Glomerular endothelial cell (primary cell): ENCODE data around the gene C10orf90. TPM values are rescaled to one million over a fixed set of nuclear protein-coding genes. Genes with fewer than 3 reads are reported as not detected.
A peak's percentile ranks its signal among the peaks of the same experiment; 100 is the strongest.

Experiments
- DNase-seq: peaks from one replicate; pipeline ENCODE4 v3.0.0-alpha.2; 2011; ENCODE audit warnings: low read depth, low spot score; ENCODE audit errors: extremely low read depth
- total RNA-seq: library from RNA; depleted of rRNA; stranded (reverse); fragments of >200 nt; gene quantifications from 2 replicates; pipeline ENCODE4 v1.2.3, GENCODE V29; 2015

C10orf90 gene
- total RNA-seq, 1 donor from 2014 or later = not detected

DNA sequence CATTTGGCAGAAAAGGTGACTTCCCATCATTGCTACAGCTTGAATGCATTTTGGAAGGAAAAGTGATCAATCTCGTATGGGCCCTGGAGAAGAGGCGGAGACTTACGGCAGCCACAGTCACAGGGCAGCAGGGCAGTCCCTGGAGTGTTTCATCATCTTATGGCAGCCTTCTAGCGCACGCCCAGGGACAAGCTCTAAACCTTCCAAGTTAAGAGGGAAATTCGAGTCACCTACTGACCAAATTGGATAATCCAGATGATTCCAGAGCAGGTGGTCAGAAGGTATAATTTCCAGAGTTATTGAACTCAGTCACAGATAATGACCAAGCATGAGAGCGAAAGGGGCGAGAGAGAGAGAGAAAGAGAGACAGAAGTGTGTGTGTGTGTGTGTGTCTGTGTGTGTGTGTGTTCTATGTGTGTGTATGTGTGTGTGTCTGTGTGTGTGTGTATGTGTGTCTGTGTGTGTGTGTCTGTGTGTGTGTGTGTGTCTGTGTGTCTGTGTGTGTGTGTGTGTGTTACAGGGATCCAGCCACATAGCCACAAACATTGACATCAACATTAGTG lies 158.5 kb downstream of the C10orf90 start:
- DNase-seq = no peak

DNA sequence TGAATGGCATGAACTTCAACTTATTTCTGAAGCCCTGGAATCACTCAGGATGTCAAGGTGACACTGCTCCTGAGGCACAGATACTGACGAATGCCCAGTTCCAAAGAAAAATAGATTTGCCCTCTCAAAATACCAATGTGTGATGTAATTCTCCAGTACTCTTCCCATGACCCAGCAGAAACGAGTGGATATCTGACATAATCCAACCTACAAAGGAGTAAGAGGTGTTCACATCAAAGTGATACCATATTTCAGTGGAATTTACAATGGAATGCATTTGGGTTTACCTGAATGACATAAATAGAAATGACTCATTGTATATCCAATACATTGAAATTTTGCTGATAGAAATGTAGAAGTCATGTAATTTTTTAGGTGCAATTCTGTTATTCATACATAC lies 161.3 kb downstream of the C10orf90 start:
- no peak for DNase-seq

DNA sequence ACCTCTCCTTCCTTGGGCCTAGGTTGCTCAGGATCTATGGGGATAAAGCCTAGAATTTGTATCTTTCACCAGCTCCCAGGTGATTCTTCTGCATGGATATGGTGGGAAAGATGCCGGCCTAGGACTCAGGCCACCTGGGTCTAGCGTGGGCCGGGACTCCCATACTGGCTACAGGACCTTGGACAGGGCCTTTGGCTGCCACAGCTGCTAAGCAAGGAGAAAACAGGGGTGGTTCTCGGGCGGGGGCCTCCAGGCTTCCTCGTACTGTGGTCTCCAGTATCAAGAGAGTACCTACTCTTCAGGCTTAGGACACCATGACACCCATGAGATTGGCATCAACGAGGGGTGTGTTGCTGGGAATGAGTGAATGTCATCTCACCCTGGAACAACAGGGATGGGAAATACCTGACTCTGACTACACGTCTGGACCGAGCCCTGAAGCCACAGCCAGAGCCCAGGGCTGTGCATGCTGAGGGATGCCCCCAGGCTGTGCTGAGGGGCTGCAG lies 161.9 kb downstream of the C10orf90 start:
- no peak for DNase-seq

- no peak for DNase-seq
These were observed 165.8 kb downstream of the C10orf90 start for GRCh38 chr10:126504761-126505112.

DNA sequence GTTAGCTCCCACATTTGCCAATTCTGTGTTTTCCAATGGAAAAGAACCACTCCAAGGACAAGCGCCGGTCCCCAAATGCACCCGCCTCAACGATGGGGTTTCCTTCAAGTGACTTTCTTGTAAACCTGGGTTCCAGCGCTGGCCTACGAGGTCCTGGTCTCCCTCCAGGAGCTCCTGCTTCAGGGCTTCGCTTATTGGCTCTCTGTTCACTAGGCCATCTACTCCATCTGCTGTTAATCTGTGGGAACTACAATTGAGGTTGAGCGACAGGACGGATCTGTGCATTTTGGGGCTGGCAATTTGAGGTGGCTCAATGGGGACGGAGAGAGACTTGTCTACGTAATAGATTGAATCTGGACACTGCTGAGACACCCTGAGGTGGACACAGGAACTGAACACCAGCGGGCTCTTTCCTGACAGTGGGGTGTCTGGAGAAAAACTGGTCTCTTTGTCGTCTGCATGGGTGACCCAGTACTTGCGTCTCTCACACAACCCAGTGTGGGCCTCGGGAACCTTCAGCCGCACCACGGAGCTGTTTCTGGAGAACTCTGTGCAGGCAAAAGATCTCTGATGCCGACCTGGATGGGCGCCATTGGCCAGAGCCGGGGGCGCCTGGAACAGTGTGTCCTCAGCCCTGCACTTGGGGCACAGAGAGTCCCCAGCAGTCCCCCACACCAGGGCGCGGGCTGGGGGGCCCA lies 166.3 kb downstream of the C10orf90 start:
- DNase-seq = peak; percentile 16

DNA sequence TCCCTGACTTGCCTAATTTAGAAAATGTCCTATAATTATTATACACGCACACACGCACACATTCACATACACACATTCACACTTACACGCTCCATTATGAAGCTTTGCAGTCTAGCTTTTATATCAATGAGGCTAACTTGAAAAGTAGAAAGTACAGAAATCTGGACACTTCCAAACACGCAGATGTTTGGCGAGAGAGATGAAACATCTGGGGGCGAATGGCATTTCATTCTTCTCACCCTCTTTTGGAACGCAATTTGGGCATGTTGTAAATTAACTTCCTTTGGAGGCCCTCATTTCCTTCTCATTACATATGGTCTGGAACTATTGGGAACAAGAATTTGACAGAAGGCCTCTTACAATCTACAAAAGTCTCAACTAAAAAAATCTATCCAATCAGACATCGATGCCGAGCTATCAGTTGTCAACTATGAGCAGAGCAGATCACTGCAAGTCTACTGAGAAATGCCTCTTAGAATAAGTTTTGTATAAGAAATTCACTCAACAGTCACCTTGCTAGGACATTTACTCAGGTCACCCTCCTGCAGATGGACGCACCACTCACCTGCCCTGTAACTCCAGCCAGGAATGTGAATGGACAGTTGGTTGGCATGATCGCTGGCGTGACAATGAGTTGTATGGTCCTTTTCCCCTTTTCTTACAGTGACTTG lies 167.0 kb downstream of the C10orf90 start:
- DNase-seq = no peak

DNA sequence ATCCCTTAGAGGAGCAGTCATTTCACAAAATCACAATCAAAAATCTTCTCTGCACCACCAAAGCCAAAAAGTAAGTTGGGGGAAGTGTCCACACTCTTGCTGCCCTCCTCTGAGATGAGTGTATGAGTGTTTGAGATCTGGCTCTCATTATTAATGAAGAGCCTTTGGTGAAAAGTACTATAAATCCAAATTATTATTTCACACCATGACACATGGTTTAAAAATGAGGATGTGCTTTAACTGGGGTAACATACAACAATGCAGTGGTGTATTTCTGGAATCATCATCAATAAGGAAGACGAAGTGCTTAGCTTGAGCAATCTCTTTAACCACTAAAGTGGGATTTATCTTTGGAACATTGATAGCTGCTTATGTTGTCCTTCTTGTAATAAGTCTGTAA lies 168.1 kb downstream of the C10orf90 start:
- DNase-seq = no peak

- DNase-seq = no peak
These were observed 168.7 kb downstream of the C10orf90 start for GRCh38 chr10:126501828-126502227.

DNA sequence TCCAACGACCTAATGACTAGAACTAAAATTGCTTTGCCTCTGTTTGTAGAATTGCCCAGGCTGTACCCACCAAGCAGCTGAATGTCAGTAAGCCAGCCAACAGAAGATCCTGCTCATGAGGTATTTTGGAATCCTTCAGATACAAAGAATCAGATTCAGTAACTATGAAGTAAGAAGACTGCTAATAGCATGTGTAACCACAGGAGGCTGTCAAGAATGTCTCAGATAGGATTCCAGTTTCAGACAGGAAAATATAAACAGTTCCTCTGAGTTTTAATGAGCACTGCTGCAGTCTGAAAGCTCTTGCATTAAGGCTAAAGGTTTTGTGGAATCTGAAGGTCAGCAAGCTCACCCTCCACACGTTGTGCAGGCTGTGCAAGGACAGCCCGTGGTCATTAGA lies 169.6 kb downstream of the C10orf90 start:
- DNase-seq = no peak

- DNase-seq = no peak
These were observed 170.3 kb downstream of the C10orf90 start for GRCh38 chr10:126500185-126500584.

GRCh38 chr10:126499744-126500143 lies 170.7 kb downstream of the C10orf90 start:
- DNase-seq = no peak

DNA sequence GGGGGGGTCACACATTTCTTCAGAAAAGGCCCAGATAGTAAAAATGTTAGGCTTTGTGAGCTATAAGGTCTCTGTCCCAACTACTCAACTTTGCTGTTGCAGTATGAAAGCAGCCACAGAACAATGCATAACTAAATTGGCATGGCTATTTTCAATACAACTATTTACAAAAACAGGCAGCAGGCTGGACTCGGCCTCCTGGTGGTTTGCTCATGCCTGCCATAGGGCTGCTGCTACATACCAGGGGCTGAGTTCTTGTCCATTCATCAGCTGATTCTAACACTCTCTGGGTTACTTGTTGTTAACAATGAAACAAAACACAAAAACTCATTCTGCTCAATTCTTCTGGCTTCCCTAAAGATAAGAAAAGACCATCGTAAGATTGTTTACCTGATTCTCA lies 172.8 kb downstream of the C10orf90 start:
- no peak for DNase-seq

- DNase-seq = no peak
These were observed 173.5 kb downstream of the C10orf90 start for GRCh38 chr10:126496771-126497545.

- no peak for DNase-seq
These were observed 179.0 kb downstream of the C10orf90 start for GRCh38 chr10:126491476-126491875.

- DNase-seq = no peak
These were observed 189.3 kb downstream of the C10orf90 start for GRCh38 chr10:126481181-126481580.

- no peak for DNase-seq
These were observed 189.8 kb downstream of the C10orf90 start for GRCh38 chr10:126480648-126481047.

GRCh38 chr10:126479280-126479895 lies 191.1 kb downstream of the C10orf90 start:
- DNase-seq = no peak

DNA sequence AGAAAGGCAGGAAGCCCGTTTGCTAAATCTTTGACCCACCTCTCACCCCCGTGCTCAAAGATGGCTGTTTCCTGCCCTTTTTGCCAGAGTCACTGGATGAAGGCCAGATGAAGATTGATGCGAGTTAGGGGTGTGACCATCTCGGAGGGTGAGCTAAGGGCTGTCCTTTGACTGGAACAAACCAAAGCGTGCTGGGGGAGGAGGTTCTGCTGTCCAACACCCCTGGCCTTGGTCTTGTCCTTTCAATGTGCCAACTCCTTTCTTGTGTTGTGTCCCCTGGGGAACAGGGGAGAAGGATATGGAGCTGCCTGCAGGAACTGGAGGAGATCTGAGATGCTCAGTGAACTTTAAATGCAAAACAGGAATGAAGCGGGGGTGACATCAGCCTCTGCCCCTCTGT lies 191.9 kb downstream of the C10orf90 start:
- no peak for DNase-seq

DNA sequence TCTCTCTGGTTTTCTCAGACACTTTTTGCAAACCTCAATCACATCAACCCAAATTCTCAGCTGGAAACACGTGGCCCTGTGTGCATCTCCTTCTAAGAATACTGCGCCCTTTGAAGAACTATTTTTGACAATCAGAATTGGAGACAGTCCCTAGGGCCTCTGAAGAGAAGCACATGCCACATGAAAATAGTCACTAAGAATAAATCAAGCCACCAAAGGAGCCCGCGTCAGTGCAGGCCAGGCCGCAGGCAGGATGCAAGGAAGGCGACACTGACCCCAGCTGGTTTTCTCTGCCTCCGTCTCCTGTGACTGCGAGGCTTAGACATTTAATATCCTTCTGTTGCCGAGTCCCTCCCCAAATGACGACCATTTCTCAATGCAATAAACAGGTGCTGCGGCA lies 194.2 kb downstream of the C10orf90 start:
- DNase-seq = no peak

DNA sequence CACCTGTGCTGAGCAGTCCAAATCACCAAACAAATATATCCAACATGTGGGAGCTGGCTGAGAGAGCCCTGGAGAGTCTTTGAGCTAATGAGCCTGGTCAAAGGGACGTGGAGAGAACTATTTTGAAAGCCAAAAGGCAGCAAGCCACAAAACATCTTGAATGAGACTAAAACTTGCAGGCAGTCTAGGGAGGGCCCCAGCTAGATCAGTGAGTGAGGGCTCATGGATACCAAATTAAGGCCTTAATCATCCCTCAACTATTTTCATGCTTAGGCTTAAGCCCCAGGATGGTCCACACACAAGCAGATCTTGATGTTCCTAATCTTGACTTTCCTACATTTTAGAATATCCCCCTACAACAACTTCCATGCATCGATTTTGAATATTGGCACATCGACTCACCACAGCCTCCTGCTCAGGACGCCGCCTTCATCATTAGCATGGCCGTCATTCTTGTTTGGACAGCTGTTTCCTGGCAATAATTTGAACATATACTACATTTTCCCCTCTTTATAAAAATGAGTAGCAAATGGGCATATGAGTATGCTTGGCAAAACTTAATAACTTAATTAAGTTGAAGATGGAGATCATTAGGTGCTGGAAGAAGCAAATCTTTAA lies 195.3 kb downstream of the C10orf90 start:
- no peak for DNase-seq
